Nephron progenitor cell (in vitro differentiated cells): ENCODE results near the gene FBXO11.

Experiments used
- DNase-seq: peaks from one replicate; pipeline ENCODE4 v3.0.0; 2021
- H3K27ac Mint-ChIP-seq: 2 replicates; pipeline ENCODE4 v1.8.0; 2021; ENCODE audit warnings: mild to moderate bottlenecking, moderate library complexity, mixed read lengths
- H3K27me3 Mint-ChIP-seq: 2 replicates; pipeline ENCODE4 v1.8.0; 2021; ENCODE audit warnings: mild to moderate bottlenecking, low read depth, mixed read lengths; ENCODE audit not compliant: poor library complexity
- H3K36me3 Mint-ChIP-seq: 2 replicates; pipeline ENCODE4 v1.8.0; 2021; ENCODE audit warnings: low read depth, mixed read lengths
- H3K4me1 Mint-ChIP-seq: 2 replicates; pipeline ENCODE4 v1.8.0; 2021; ENCODE audit warnings: mixed read lengths
- H3K4me3 Mint-ChIP-seq: 2 replicates; pipeline ENCODE4 v1.8.0; 2021; ENCODE audit warnings: mild to moderate bottlenecking, moderate library complexity, mixed read lengths
- H3K9me3 Mint-ChIP-seq: 2 replicates; pipeline ENCODE4 v1.8.0; 2021; ENCODE audit warnings: mild to moderate bottlenecking, moderate library complexity, mixed read lengths
- CTCF ChIP-seq: fragments of 200-600 bp; sonication (generic); IDR thresholded peaks from 2 replicates; pipeline ENCODE4 v1.5.0; 2021; ENCODE audit warnings: antibody characterized with exemption

The FBXO11 gene

GRCh38 chr2:47818777-47819176, 87.5 kb downstream of the FBXO11 start:
- Mint-ChIP-seq H3K9me3 (no peaks in the 10 kb centered on the region), H3K27me3 (no peaks in the 10 kb centered on the region), H3K4me1 (no peaks in the 10 kb centered on the region), H3K27ac (no peak overlapping the region), H3K4me3 (no peak overlapping the region), H3K36me3 (peaks cover 88% of the 10 kb centered on the region)
- no peak for TF ChIP-seq CTCF
- DNase-seq: no peak

- H3K4me1 Mint-ChIP-seq: no peaks in the 10 kb centered on the region
- H3K27me3 Mint-ChIP-seq: no peaks in the 10 kb centered on the region
- no peak for TF ChIP-seq CTCF
- no peak for DNase-seq
- H3K27ac Mint-ChIP-seq: no peak overlapping the region
- H3K4me3 Mint-ChIP-seq: no peak overlapping the region
- H3K9me3 Mint-ChIP-seq: no peaks in the 10 kb centered on the region
- H3K36me3 Mint-ChIP-seq: peaks cover 100% of the 10 kb centered on the region
Measured at GRCh38 chr2:47815764-47816163, 90.5 kb downstream of the FBXO11 start.

- Mint-ChIP-seq H3K27me3 (no peaks in the 10 kb centered on the region), H3K36me3 (peaks cover 83% of the 10 kb centered on the region), H3K4me3 (no peak overlapping the region), H3K4me1 (no peaks in the 10 kb centered on the region), H3K9me3 (no peaks in the 10 kb centered on the region), H3K27ac (peak overlapping the region; percentile 8)
- no peak for DNase-seq
- no peak for TF ChIP-seq CTCF
Measured at GRCh38 chr2:47811668-47812067, 94.6 kb downstream of the FBXO11 start.

- Mint-ChIP-seq H3K4me3 (no peak overlapping the region), H3K27ac (peak overlapping the region; percentile 8), H3K36me3 (peaks cover 83% of the 10 kb centered on the region), H3K27me3 (no peaks in the 10 kb centered on the region), H3K9me3 (no peaks in the 10 kb centered on the region), H3K4me1 (no peaks in the 10 kb centered on the region)
- TF ChIP-seq CTCF: no peak
- no peak for DNase-seq
Measured at GRCh38 chr2:47810850-47811249, 95.4 kb downstream of the FBXO11 start.

- Mint-ChIP-seq H3K36me3 (peaks cover 83% of the 10 kb centered on the region), H3K9me3 (no peaks in the 10 kb centered on the region), H3K27ac (peak overlapping the region; percentile 16), H3K4me3 (no peak overlapping the region), H3K27me3 (no peaks in the 10 kb centered on the region), H3K4me1 (no peaks in the 10 kb centered on the region)
- no peak for TF ChIP-seq CTCF
- DNase-seq: no peak
Measured at GRCh38 chr2:47809903-47810302, 96.4 kb downstream of the FBXO11 start.

- Mint-ChIP-seq H3K27ac (peak overlapping the region; percentile 35), H3K36me3 (peaks cover 83% of the 10 kb centered on the region), H3K9me3 (peaks cover 4% of the 10 kb centered on the region), H3K4me3 (no peak overlapping the region), H3K4me1 (no peaks in the 10 kb centered on the region), H3K27me3 (no peaks in the 10 kb centered on the region)
- DNase-seq: no peak
- TF ChIP-seq CTCF: no peak
Measured at GRCh38 chr2:47808614-47809013, 97.7 kb downstream of the FBXO11 start.
